NOMO-1 treated with dmso at 0.1 percent for 144 hours (cell line): Measurements from ENCODE around the gene SPATA31C1.
"Not testable (repeated sequence)": the region's sequence is repeated elsewhere in the genome, so short reads cannot be mapped to it uniquely, and the experiment has no call there.

ENCODE experiments used
- DNase-seq: peaks from one replicate; lab custom pipeline; 2025; ENCODE audit not compliant: unreplicated experiment; lab: John Stamatoyannopoulos, UW

The SPATA31C1 gene

DNA sequence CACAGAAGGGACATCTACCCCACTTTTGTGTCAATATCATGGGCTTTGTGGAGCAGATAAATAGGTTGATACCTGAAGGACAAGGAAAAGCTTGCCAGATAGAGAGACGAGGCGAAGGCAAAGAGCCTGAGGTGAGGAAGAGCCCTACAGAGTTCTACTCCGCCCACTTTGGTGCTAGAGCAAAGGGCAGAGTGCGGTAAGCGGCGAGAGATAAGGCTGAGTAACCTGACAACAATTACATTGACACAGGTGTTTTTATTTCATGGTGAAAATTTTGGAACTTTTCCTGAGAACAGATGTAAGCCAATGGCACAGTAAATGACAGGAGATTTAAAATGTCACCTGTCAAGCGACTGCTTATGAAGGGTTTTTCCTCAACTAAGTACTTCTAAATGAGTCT, 16.7 kb downstream of the SPATA31C1 start:
- not testable (repeated sequence) for DNase-seq

GRCh38 chr9:87937352-87937751, 19.6 kb downstream of the SPATA31C1 start:
- not testable (repeated sequence) for DNase-seq

GRCh38 chr9:87937918-87938317, 20.2 kb downstream of the SPATA31C1 start:
- DNase-seq, result not testable (repeated sequence)

DNA sequence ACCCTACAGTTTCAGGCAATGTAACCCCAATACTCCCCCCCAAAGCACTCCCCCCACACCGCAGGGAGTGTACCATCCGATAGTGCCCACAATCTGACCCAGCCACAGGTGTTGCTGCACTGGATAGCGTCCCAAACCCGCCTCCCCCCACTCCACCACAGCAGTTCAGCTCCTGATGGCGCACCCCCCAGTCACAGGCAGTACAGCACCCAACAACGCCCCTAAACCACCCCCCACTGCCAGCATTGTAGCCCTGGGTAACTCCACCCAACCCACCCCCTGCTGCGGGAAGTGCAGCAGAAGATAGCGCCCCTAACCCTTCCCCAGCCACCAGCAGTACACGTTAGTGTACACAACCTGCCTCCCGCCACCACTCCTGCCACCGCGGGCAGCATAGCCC, 20.6 kb downstream of the SPATA31C1 start:
- DNase-seq, result not testable (repeated sequence)

- not testable (repeated sequence) for DNase-seq
These were observed 21.3 kb downstream of the SPATA31C1 start for GRCh38 chr9:87939096-87939495.

DNA sequence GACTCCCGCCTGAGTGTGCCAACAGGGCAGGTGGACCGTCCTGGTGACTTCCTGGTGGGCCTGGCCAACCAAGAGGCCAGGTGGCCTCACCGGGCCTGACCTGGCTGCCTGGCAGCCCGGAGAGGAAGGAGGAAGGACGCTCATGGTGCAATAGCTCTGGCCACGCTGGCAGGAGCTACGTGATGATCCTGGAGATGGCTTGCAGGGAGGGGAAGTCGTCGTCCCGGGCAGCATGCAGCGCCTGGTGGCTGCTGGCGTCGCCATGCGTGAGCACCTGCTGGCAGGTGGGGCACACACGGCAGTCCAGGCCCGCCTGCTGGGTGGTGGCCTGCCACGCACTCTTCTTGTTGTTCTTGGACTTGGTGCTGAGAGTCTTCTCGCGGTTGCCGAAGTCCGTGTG, 26.3 kb downstream of the SPATA31C1 start:
- no peak for DNase-seq

GRCh38 chr9:87944682-87945081, 26.9 kb downstream of the SPATA31C1 start:
- DNase-seq, result no peak

- no peak for DNase-seq
These were observed 32.5 kb downstream of the SPATA31C1 start for GRCh38 chr9:87950296-87950695.

GRCh38 chr9:87950765-87951488, 33.2 kb downstream of the SPATA31C1 start:
- DNase-seq, result peak; percentile 1

DNA sequence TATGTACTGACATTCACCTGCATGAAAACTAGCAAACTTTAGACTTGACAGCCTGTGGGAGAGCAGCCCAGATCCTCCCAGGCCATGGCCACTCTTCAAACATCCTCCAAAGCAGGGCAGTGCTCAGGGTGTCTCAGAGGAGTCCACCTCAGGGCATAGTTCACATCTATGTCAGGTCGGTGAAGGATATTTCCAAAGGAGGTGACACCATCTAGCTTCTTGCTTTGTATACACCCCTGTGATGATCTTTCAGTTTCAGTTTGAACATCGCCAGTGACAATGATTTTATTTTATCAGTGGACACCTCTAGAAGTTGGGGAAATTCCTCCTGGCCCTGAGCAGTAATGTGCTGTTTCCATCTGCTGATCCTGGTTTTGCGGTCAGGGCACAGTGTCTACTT, 36.5 kb downstream of the SPATA31C1 start:
- no peak for DNase-seq

- no peak for DNase-seq
These were observed 40.1 kb downstream of the SPATA31C1 start for GRCh38 chr9:87957839-87958238.

DNA sequence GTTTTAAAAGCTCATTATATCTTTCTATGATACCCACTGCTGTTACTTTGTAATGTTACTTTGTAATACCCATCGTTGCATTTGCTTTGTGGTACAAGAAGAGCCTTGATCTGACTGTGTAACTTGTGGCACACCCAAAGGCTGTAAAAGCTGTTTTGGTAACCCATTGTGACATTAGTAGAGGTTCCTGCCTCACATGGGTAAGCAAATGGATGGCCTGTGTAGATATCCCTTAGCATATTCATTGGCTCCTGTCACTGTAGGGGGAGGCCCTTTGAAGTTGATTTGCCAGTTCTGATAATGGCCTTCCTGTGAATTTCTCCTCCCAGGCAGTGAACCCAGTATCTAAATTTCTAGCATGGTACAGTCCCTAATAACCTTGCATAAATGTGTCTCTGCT, 40.8 kb downstream of the SPATA31C1 start:
- DNase-seq, result no peak

DNA sequence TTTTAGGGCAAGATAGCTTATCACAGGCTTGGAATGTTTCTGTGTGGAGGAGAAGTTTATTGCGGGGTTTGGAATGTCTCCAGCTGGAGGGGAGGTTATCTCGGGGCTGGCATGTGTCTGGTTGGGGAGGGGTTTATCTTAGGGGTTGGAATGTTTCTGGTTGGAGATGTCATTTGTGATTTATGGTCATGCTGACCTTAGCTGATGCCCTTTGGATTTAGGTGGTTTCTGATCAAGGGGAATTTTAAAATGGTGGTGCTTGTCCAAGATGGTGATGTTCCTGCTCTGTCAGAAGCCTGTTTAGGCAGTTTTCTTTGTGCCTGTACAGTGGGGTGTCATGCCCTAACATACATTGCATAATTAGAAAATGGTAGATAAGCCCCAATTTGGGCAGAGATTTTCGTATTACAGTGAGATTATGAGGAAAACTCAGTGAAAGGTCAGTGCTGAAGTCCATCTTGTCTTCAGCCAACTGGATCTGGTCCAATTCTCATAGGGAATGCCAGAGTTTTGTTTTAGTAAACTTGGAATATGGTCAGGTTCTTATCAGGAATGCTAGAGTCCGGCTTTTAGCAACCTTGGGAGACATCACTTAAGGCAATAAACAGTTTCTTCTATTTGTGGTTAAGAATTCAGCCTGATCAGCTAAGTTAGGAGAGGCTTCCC, 42.3 kb downstream of the SPATA31C1 start:
- no peak for DNase-seq

DNA sequence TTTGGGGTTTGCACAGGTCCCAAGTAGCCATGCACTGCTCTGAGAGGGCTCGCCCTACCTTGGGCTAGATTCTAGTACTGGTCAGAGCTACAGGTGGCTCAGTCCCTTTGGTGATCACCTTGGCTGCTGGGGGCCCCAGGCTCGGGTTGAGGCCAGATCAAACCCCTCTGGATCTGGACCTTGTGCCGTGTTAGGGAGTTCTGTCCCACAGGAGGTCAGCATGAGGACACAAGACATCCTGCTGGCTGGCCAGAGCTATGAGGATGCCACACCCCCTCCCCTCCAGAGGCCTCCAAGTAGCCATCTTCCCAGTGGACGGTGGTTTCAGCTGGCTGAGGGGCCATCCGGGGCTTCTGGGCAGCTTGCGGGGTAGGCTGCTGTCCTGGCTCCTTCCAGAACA, 46.0 kb downstream of the SPATA31C1 start:
- DNase-seq, result no peak

- DNase-seq, result no peak
These were observed 47.1 kb downstream of the SPATA31C1 start for GRCh38 chr9:87964826-87965225.

DNA sequence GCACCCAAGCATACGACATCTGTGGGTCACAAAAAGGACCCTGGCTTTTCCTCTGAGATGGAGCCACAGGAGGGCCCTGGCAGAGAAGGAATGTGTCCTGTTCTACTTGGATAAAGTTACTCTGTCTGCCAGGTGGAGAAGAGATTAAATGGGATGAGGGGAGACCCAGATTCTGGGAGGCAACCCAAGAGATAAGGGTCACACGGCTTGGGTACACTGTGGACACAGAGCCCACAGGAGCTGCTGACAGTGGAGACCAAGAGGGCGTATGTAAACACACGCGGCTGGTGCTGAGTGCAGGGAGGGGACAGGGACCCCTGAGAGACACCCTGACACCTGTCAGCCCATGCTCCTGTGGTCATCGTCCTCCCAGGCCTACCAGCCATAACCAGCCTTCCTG, 50.4 kb downstream of the SPATA31C1 start:
- no peak for DNase-seq

GRCh38 chr9:87970602-87971001, 52.8 kb downstream of the SPATA31C1 start:
- DNase-seq, result no peak

GRCh38 chr9:87973122-87973521, 55.4 kb downstream of the SPATA31C1 start:
- DNase-seq, result no peak
